Measurements from ENCODE around the gene PRELID2.

DNA sequence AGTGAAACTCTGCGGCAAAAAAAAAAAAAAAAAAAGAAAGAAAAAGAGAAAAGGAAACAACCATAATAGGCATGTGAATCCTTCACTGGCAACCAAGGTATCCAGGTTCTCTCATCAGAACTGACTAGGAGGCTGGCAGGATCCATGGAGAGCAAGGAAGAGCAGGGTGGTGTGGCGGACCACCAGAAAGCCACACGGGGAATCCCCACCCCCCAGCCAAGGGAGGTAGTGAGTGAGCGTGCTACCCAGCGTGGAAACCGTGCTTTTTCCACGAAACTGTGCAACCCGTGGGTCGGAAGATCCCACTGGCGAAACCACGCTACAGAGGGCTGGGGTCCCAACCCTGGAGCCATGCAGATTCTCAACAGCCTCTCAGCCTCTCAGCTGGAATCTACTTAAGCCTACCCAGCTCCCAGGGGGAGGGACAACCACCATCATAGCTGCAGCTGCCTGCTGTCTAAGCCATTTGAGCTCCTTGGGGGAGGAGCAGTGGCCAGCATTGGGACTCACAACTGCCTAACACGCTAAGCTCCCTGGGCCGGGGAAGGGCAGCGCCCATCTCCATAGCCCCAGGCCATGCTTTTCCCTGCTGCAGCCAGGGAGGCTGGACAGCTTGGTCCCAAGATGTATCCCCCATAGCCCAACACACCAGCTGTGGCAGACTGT is 91.6 kb downstream of the PRELID2 start:
- TF ChIP-seq EZH2phosphoT487 (IDR thresholded peaks at IDR 0.05; ENCODE audit: insufficient read depth, low read depth): no peak
- no peak for TF ChIP-seq EZH2 (IDR thresholded peaks at IDR 0.05; ENCODE audit: insufficient read depth, poor library complexity, severe bottlenecking)
